ENCODE results near the gene OSBPL6. TPM values are rescaled to one million over a fixed set of nuclear protein-coding genes. Genes with fewer than 3 reads are reported as not detected.

OSBPL6 gene
- total RNA-seq, 1 donor from 2014 or later = 14.0 TPM

- no peak overlapping the region for H3K4me3 Mint-ChIP-seq
- no peaks in the 10 kb centered on the region for H3F3A ChIP-seq (ENCODE audit: low read depth)
- DNase-seq (ENCODE audit: low spot score) = no peak
- no peak for TF ChIP-seq EZH2phosphoT487 (IDR thresholded peaks at IDR 0.05)
- no peak for TF ChIP-seq EZH2 (IDR thresholded peaks at IDR 0.05)
- TF ChIP-seq CTCF (IDR thresholded peaks at IDR 0.05) = no peak
- no peaks in the 10 kb centered on the region for H3K79me2 ChIP-seq (ENCODE audit: low read depth)
- H3K36me3 Mint-ChIP-seq = no peaks in the 10 kb centered on the region
- peaks cover 9% of the 10 kb centered on the region for H3K4me1 ChIP-seq
- no peak overlapping the region for H3K4me2 ChIP-seq
- no peak overlapping the region for H3K9ac ChIP-seq
- no peak overlapping the region for H3K27ac Mint-ChIP-seq
- no peaks in the 10 kb centered on the region for H4K20me1 ChIP-seq (ENCODE audit: low read depth)
- H3K27ac ChIP-seq = no peak overlapping the region
- no peaks in the 10 kb centered on the region for H3K36me3 ChIP-seq
- H2AFZ ChIP-seq (replicated peaks) = no peak overlapping the region
- H3K9me3 Mint-ChIP-seq = no peaks in the 10 kb centered on the region
- no peaks in the 10 kb centered on the region for H3K27me3 Mint-ChIP-seq (ENCODE audit: insufficient read depth, low read depth)
- peaks cover 3% of the 10 kb centered on the region for H3K4me1 Mint-ChIP-seq
- no peak overlapping the region for H3K4me3 ChIP-seq
- H3K9me3 ChIP-seq (ENCODE audit: low read depth) = no peaks in the 10 kb centered on the region
- H3K27me3 ChIP-seq = no peaks in the 10 kb centered on the region
These were observed 40.3 kb downstream of the OSBPL6 start for GRCh38 chr2:178234648-178235047.

- no peak overlapping the region for H2AFZ ChIP-seq (replicated peaks)
- no peaks in the 10 kb centered on the region for H3K9me3 ChIP-seq (ENCODE audit: low read depth)
- Mint-ChIP-seq H3K4me1 (peaks cover 8% of the 10 kb centered on the region), H3K36me3 (no peaks in the 10 kb centered on the region), H3K4me3 (no peak overlapping the region), H3K27ac (no peak overlapping the region), H3K27me3 (ENCODE audit: insufficient read depth, low read depth) (no peaks in the 10 kb centered on the region), H3K9me3 (no peaks in the 10 kb centered on the region)
- no peak overlapping the region for H3K4me2 ChIP-seq
- DNase-seq (ENCODE audit: low spot score) = no peak
- no peaks in the 10 kb centered on the region for H4K20me1 ChIP-seq (ENCODE audit: low read depth)
- H3K4me3 ChIP-seq = no peak overlapping the region
- no peaks in the 10 kb centered on the region for H3F3A ChIP-seq (ENCODE audit: low read depth)
- H3K79me2 ChIP-seq (ENCODE audit: low read depth) = no peaks in the 10 kb centered on the region
- no peak overlapping the region for H3K27ac ChIP-seq
- no peak overlapping the region for H3K9ac ChIP-seq
- no peaks in the 10 kb centered on the region for H3K27me3 ChIP-seq
- H3K36me3 ChIP-seq = no peaks in the 10 kb centered on the region
- H3K4me1 ChIP-seq = no peaks in the 10 kb centered on the region
- TF ChIP-seq EZH2 (IDR thresholded peaks at IDR 0.05) = no peak
These were observed 43.3 kb downstream of the OSBPL6 start for GRCh38 chr2:178237488-178238153.

GRCh38 chr2:178238154-178238521 is 43.8 kb downstream of the OSBPL6 start:
- H3K4me1 Mint-ChIP-seq = peaks cover 10% of the 10 kb centered on the region
- no peak overlapping the region for H3K27ac ChIP-seq
- no peak overlapping the region for H3K27ac Mint-ChIP-seq
- H3K9ac ChIP-seq = no peak overlapping the region
- no peaks in the 10 kb centered on the region for H3F3A ChIP-seq (ENCODE audit: low read depth)
- no peaks in the 10 kb centered on the region for H3K27me3 ChIP-seq
- no peak for DNase-seq (ENCODE audit: low spot score)
- no peaks in the 10 kb centered on the region for H3K79me2 ChIP-seq (ENCODE audit: low read depth)
- H3K4me3 ChIP-seq = no peak overlapping the region
- no peak overlapping the region for H2AFZ ChIP-seq (replicated peaks)
- H3K4me3 Mint-ChIP-seq = no peak overlapping the region
- no peaks in the 10 kb centered on the region for H3K36me3 ChIP-seq
- peaks cover 3% of the 10 kb centered on the region for H3K4me1 ChIP-seq
- TF ChIP-seq EZH2phosphoT487 (IDR thresholded peaks at IDR 0.05) = no peak
- TF ChIP-seq CTCF (IDR thresholded peaks at IDR 0.05) = no peak
- H3K9me3 Mint-ChIP-seq = no peaks in the 10 kb centered on the region
- H3K4me2 ChIP-seq = no peak overlapping the region
- no peaks in the 10 kb centered on the region for H3K27me3 Mint-ChIP-seq (ENCODE audit: insufficient read depth, low read depth)
- no peaks in the 10 kb centered on the region for H4K20me1 ChIP-seq (ENCODE audit: low read depth)
- no peaks in the 10 kb centered on the region for H3K36me3 Mint-ChIP-seq
- H3K9me3 ChIP-seq (ENCODE audit: low read depth) = no peaks in the 10 kb centered on the region

- no peak overlapping the region for H3K9ac ChIP-seq
- H3K4me1 Mint-ChIP-seq = peaks cover 15% of the 10 kb centered on the region
- H4K20me1 ChIP-seq (ENCODE audit: low read depth) = no peaks in the 10 kb centered on the region
- H3K9me3 ChIP-seq (ENCODE audit: low read depth) = no peaks in the 10 kb centered on the region
- H3K27ac ChIP-seq = no peak overlapping the region
- DNase-seq (ENCODE audit: low spot score) = no peak
- no peak overlapping the region for H3K27ac Mint-ChIP-seq
- no peaks in the 10 kb centered on the region for H3K27me3 ChIP-seq
- peaks cover 6% of the 10 kb centered on the region for H3K4me1 ChIP-seq
- H3K4me2 ChIP-seq = no peak overlapping the region
- H3K36me3 Mint-ChIP-seq = no peaks in the 10 kb centered on the region
- no peak for TF ChIP-seq EZH2 (IDR thresholded peaks at IDR 0.05)
- TF ChIP-seq CTCF (IDR thresholded peaks at IDR 0.05) = no peak
- no peak for TF ChIP-seq EZH2phosphoT487 (IDR thresholded peaks at IDR 0.05)
- no peaks in the 10 kb centered on the region for H3K79me2 ChIP-seq (ENCODE audit: low read depth)
- H3K36me3 ChIP-seq = no peaks in the 10 kb centered on the region
- no peaks in the 10 kb centered on the region for H3K9me3 Mint-ChIP-seq
- no peak overlapping the region for H3K4me3 ChIP-seq
- H3K27me3 Mint-ChIP-seq (ENCODE audit: insufficient read depth, low read depth) = no peaks in the 10 kb centered on the region
- no peaks in the 10 kb centered on the region for H3F3A ChIP-seq (ENCODE audit: low read depth)
- H3K4me3 Mint-ChIP-seq = no peak overlapping the region
- H2AFZ ChIP-seq (replicated peaks) = no peak overlapping the region
These were observed 44.4 kb downstream of the OSBPL6 start for GRCh38 chr2:178238750-178239149.

Data from neural progenitor cell (in vitro differentiated cells).